Psoas muscle (tissue), 8 donors: ENCODE data around the gene LHX5. TPM values are rescaled to one million over a fixed set of nuclear protein-coding genes. Genes with fewer than 3 reads are reported as not detected.
A peak's percentile ranks its signal among the peaks of the same experiment; 100 is the strongest.

Source experiments
- ATAC-seq, 4 donors: fragments of 200-7000 bp; cut with Tn5 transposase; one replicate each; pipeline ENCODE4 v1.9.1; 2020; ENCODE audit warnings: moderate library complexity in 3 of 4, mild to moderate bottlenecking in 2 of 4
- DNase-seq, 2 donors: peaks; one replicate each; pipeline ENCODE4 v3.0.0-alpha.2; 2020
- H3K27ac ChIP-seq: fragments of 200-600 bp; one replicate; pipeline ENCODE4 v1.8.0; 2022
- H3K27me3 ChIP-seq, 3 donors: fragments of 200-600 bp in 1 of 3; one replicate each; pipeline versions ENCODE4 v1.6.1 to v1.8.0; 2013 to 2022; ENCODE audit warnings: low read length in 2 of 3, mild to moderate bottlenecking in 2 of 3, moderate library complexity in 1 of 3; ENCODE audit not compliant: insufficient read depth in 3 of 3
- H3K36me3 ChIP-seq, 2 donors: fragments of 200-600 bp in 1 of 2; one replicate each; pipeline versions ENCODE4 v1.6.1 to v1.8.0; 2013 to 2022; ENCODE audit warnings: low read depth in 1 of 2, mild to moderate bottlenecking in 1 of 2, moderate library complexity in 1 of 2; ENCODE audit not compliant: insufficient read depth in 1 of 2
- H3K4me1 ChIP-seq: fragments of 200-600 bp; one replicate; pipeline ENCODE4 v1.8.0; 2022
- H3K4me3 ChIP-seq: fragments of 200-600 bp; one replicate; pipeline ENCODE4 v1.8.0; 2022; ENCODE audit warnings: mild to moderate bottlenecking
- H3K9me3 ChIP-seq: fragments of 200-600 bp; one replicate; pipeline ENCODE4 v1.8.0; 2022
- WGBS, 3 donors: extraction: QIAGEN DNeasy Blood & Tissue Kit; methylation state at CpG; one replicate each; pipeline versions ENCODE4 v1.1.6 to v1.1.7; 2013; 5-methylcytosine and 5-hydroxymethylcytosine counted together
- intact Hi-C, 2 donors: fragments of 100-400 bp; cut with DNase I; formaldehyde crosslinking; loops; one replicate each; pipeline versions ENCODE4 v1.11.0 to v1.14.2; 2022
- polyA plus RNA-seq, 3 donors: library from polyadenylated mRNA; stranded (reverse); fragments of 200-250 nt; gene quantifications; one replicate each; pipeline ENCODE4 v1.2.3, GENCODE V29; 2013
- total RNA-seq, 4 donors: library from RNA; stranded (reverse); fragmentation: NEBNext Ultra II Directional in 2 of 4; extraction: Animal tissue kit (Norgen Biotek cat#: 25700) in 2 of 4; gene quantifications; one replicate each; pipeline versions ENCODE4 v1.2.1 to v1.2.4, GENCODE V29; 2021 to 2023
- TF ChIP-seq, protein P1 (sequence below): fragments of 200-600 bp; IDR thresholded peaks from one replicate; pipeline ENCODE4 v1.8.0; 2022; ENCODE audit warnings: antibody characterized with exemption
- donor health status: healthy with polysubstance abuse.
- donor health status: DM: no; HTN: no; CAD: no; lungs with moderate emphysema.
- donor health status: Bipolar disorder and iron deficiency.
- donor health status: healthy.
- donor health status: DM: yes; HTN: yes; CAD: no.
- donor health status: DM: no; HTN: no; CAD: no.
- donor health status: DM: no; HTN: no; CAD: no.
- donor health status: DM: yes; HTN: yes; CAD: no.

The LHX5 gene
- total and polyA plus RNA-seq, 7 donors: not detected

DNA sequence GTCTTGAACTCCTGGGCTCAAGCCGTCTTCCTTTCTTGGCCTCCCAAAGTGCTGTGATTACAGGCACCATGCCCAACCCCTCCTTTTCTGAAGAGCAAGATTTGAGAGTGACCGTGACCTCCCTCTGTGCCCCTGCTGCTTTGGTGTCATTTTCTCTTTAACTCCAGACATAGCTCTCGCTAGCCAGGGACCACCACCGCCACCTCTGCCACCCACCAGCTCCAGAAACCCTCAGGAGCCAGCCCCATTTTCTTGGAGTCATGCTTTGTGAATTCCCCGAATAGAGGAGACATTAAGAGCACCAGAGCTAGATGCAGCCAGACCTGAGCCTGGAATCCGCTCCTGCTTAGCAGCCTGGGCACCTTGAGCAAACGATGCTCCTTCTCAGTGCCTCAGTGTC is 31.3 kb downstream of the LHX5 start:
- TF ChIP-seq, protein P1, sequence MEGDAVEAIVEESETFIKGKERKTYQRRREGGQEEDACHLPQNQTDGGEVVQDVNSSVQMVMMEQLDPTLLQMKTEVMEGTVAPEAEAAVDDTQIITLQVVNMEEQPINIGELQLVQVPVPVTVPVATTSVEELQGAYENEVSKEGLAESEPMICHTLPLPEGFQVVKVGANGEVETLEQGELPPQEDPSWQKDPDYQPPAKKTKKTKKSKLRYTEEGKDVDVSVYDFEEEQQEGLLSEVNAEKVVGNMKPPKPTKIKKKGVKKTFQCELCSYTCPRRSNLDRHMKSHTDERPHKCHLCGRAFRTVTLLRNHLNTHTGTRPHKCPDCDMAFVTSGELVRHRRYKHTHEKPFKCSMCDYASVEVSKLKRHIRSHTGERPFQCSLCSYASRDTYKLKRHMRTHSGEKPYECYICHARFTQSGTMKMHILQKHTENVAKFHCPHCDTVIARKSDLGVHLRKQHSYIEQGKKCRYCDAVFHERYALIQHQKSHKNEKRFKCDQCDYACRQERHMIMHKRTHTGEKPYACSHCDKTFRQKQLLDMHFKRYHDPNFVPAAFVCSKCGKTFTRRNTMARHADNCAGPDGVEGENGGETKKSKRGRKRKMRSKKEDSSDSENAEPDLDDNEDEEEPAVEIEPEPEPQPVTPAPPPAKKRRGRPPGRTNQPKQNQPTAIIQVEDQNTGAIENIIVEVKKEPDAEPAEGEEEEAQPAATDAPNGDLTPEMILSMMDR: no peak
- intact Hi-C loops: no loop called here
- Histone ChIP-seq H3K4me3 (no peak overlapping the region), H3K27ac (no peak overlapping the region), H3K36me3 (no peaks in the 10 kb centered on the region), H3K27me3 (peaks cover 0 to 27% (median 4%) of the 10 kb centered on the region in 3 donors), H3K9me3 (no peaks in the 10 kb centered on the region), H3K4me1 (no peaks in the 10 kb centered on the region)
- ATAC-seq (no peak), DNase-seq (no peak)
- 65 to 71% (median 67%) methylated on average over 7 of the region's 7 CpGs for whole genome bisulfite sequencing, 3 donors

GRCh38 chr12:113439606-113440030 is 32.1 kb downstream of the LHX5 start:
- intact Hi-C loops: no loop called here
- H3K27me3 ChIP-seq: peaks cover 0 to 20% (median 2%) of the 10 kb centered on the region in 3 donors
- H3K9me3 ChIP-seq: no peaks in the 10 kb centered on the region
- no peak for DNase-seq
- no peaks in the 10 kb centered on the region for H3K4me1 ChIP-seq
- ATAC-seq: no peak
- no peak overlapping the region for H3K4me3 ChIP-seq
- 21 to 34% (median 23%) methylated on average over 8 of the region's 8 CpGs for WGBS, 3 donors
- TF ChIP-seq, protein P1: peak; percentile 44
- H3K36me3 ChIP-seq: no peaks in the 10 kb centered on the region
- no peak overlapping the region for H3K27ac ChIP-seq

GRCh38 chr12:113439301-113439597 is 32.4 kb downstream of the LHX5 start:
- no peaks in the 10 kb centered on the region for H3K9me3 ChIP-seq
- no peak overlapping the region for H3K4me3 ChIP-seq
- DNase-seq (no peak), ATAC-seq (no peak)
- no peaks in the 10 kb centered on the region for H3K36me3 ChIP-seq
- TF ChIP-seq, protein P1: no peak
- no peak overlapping the region for H3K27ac ChIP-seq
- H3K27me3 ChIP-seq: peaks cover 0 to 19% (median 2%) of the 10 kb centered on the region in 3 donors
- no peaks in the 10 kb centered on the region for H3K4me1 ChIP-seq
- intact Hi-C loops: no loop called here
- 37 to 44% (median 43%) methylated on average over 4 of the region's 4 CpGs for WGBS, 3 donors

DNA sequence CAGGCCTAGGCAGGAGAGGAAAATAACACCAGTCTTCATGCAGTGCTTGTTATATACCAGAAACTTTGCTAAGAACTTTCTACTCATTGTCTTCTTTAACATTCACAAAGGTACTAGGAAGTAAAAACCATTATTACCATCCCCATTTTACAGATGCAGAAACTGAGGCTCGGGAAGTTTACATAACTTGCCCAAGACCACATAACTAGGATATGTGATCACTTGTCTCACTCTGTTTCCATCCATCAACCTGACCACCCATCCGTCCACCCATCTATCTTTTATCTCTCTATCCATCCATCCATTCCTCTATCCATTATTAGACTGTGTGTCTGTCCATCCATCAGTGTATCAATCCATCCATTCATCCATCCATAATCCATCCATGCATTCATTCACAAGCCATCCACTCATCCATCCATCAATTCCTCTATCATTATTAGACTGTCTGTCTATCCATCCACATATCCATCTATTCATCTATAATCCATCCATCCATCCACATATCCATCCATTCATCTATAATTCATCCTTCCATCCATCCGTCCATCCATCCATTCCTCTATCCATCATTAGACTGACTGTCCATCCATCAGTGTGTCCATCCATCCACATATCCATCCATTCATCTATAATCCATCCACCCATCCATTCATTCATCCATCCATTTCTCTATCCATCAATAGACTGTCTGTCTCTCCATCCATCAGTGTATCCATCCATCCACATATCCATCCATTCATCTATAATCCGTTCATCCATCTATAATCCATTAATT is 33.0 kb downstream of the LHX5 start:
- Histone ChIP-seq H3K36me3 (no peaks in the 10 kb centered on the region), H3K4me3 (no peak overlapping the region), H3K27ac (no peak overlapping the region), H3K4me1 (no peaks in the 10 kb centered on the region), H3K27me3 (peaks cover 0 to 19% (median 2%) of the 10 kb centered on the region in 3 donors), H3K9me3 (no peaks in the 10 kb centered on the region)
- intact Hi-C loops: no loop called here
- TF ChIP-seq, protein P1: no peak
- ATAC-seq (no peak), DNase-seq (no peak)
- WGBS, 3 donors: 81 to 87% (median 83%) methylated on average over 4 of the region's 4 CpGs

GRCh38 chr12:113437729-113438100 is 34.0 kb downstream of the LHX5 start:
- Histone ChIP-seq H3K4me1 (no peaks in the 10 kb centered on the region), H3K4me3 (no peak overlapping the region), H3K27ac (no peak overlapping the region), H3K36me3 (no peaks in the 10 kb centered on the region), H3K9me3 (no peaks in the 10 kb centered on the region), H3K27me3 (peaks cover 0 to 19% (median 2%) of the 10 kb centered on the region in 3 donors)
- no peak for ATAC-seq
- no peak for DNase-seq
- intact Hi-C loops: no loop called here
- WGBS, 3 donors: 55 to 70% (median 62%) methylated on average over 7 to 9 of the region's 9 CpGs
- TF ChIP-seq, protein P1: no peak
